ENCODE data around the gene RUBCN. TPM values are rescaled to one million over a fixed set of nuclear protein-coding genes. Genes with fewer than 3 reads are reported as not detected.

The RUBCN gene
- total RNA-seq, 2 experiments from 2014 or later, result 45.1 to 56.7 TPM

GRCh38 chr3:197682713-197683112 lies 54.0 kb downstream of the RUBCN start:
- no peak for DNase-seq (ENCODE audit: low spot score)
- no peak overlapping the region for H3K4me2 ChIP-seq (ENCODE audit: low read length)
- no peaks in the 10 kb centered on the region for H3K9me3 ChIP-seq (ENCODE audit: low read length)
- intact Hi-C loops (cut with micrococcal nuclease; ENCODE audit: unreplicated experiment), result no loop called here
- TF ChIP-seq CTCF (conservative IDR thresholded peaks at IDR 0.05; ENCODE audit: low read length) (no peak), EZH2phosphoT487 (IDR thresholded peaks at IDR 0.05; ENCODE audit: borderline replicate concordance, low read depth, low read length) (no peak)
- peaks cover 75% of the 10 kb centered on the region for H3K36me3 ChIP-seq (ENCODE audit: insufficient read depth, low read length)
- H3K27ac ChIP-seq (ENCODE audit: low read depth, low read length, poor library complexity, severe bottlenecking), result no peak overlapping the region
- H3K4me3 ChIP-seq (ENCODE audit: low read depth, low read length, poor library complexity, severe bottlenecking), result no peak overlapping the region
- no TSS peak for BruUV-seq (replicated peaks)
- ChIA-PET POLR2A (no interaction called here), CTCF (ENCODE audit: unreplicated experiment) (no interaction called here)
- no peaks in the 10 kb centered on the region for H3K4me1 ChIP-seq (ENCODE audit: insufficient read depth, low read length, poor library complexity, severe bottlenecking)
- H3K9me2 ChIP-seq (ENCODE audit: insufficient read depth, low read length), result no peaks in the 10 kb centered on the region
- H2AFZ ChIP-seq (ENCODE audit: low read length), result no peak overlapping the region
- H3K79me2 ChIP-seq (ENCODE audit: insufficient read depth, low read depth, low read length), result no peaks in the 10 kb centered on the region
- H4K20me1 ChIP-seq (ENCODE audit: insufficient read depth, low read length), result no peaks in the 10 kb centered on the region

GRCh38 chr3:197680955-197681521 lies 55.7 kb downstream of the RUBCN start:
- DNase-seq (ENCODE audit: low spot score), result no peak
- TF ChIP-seq EZH2phosphoT487 (IDR thresholded peaks at IDR 0.05; ENCODE audit: borderline replicate concordance, low read depth, low read length) (no peak), CTCF (conservative IDR thresholded peaks at IDR 0.05; ENCODE audit: low read length) (no peak)
- no peak overlapping the region for H3K27ac ChIP-seq (ENCODE audit: low read depth, low read length, poor library complexity, severe bottlenecking)
- no peaks in the 10 kb centered on the region for H3K4me1 ChIP-seq (ENCODE audit: insufficient read depth, low read length, poor library complexity, severe bottlenecking)
- H3K9me2 ChIP-seq (ENCODE audit: insufficient read depth, low read length), result no peaks in the 10 kb centered on the region
- no peak overlapping the region for H3K4me2 ChIP-seq (ENCODE audit: low read length)
- H3K9me3 ChIP-seq (ENCODE audit: low read length), result no peaks in the 10 kb centered on the region
- intact Hi-C loops (cut with micrococcal nuclease; ENCODE audit: unreplicated experiment), result no loop called here
- H3K4me3 ChIP-seq (ENCODE audit: low read depth, low read length, poor library complexity, severe bottlenecking), result no peak overlapping the region
- ChIA-PET POLR2A (interaction anchor here (0.6 to 1.0 kb wide), 2 partner anchors 31 to 147 kb away, joined by 3 to 6 read pairs; no protein-coding TSS in a partner anchor), CTCF (ENCODE audit: unreplicated experiment) (no interaction called here)
- no peaks in the 10 kb centered on the region for H4K20me1 ChIP-seq (ENCODE audit: insufficient read depth, low read length)
- H3K36me3 ChIP-seq (ENCODE audit: insufficient read depth, low read length), result peaks cover 75% of the 10 kb centered on the region
- H2AFZ ChIP-seq (ENCODE audit: low read length), result no peak overlapping the region
- no peaks in the 10 kb centered on the region for H3K79me2 ChIP-seq (ENCODE audit: insufficient read depth, low read depth, low read length)
- BruUV-seq (replicated peaks), result no TSS peak

GRCh38 chr3:197675951-197676350 lies 60.8 kb downstream of the RUBCN start:
- POLR2A ChIA-PET, result no interaction called here
- no TSS peak for BruUV-seq (replicated peaks)
- H3K4me1 ChIP-seq (ENCODE audit: insufficient read depth, low read length, poor library complexity, severe bottlenecking), result peaks cover 23% of the 10 kb centered on the region
- TF ChIP-seq EZH2phosphoT487 (IDR thresholded peaks at IDR 0.05; ENCODE audit: borderline replicate concordance, low read depth, low read length) (no peak), CTCF (conservative IDR thresholded peaks at IDR 0.05; ENCODE audit: low read length) (no peak)
- H3K4me3 ChIP-seq (ENCODE audit: low read depth, low read length, poor library complexity, severe bottlenecking), result no peak overlapping the region
- intact Hi-C loops (cut with micrococcal nuclease; ENCODE audit: unreplicated experiment), result loop anchor here (2.0 kb wide), 1 partner anchor 59 kb away; no protein-coding TSS in a partner anchor
- no peak overlapping the region for H3K27ac ChIP-seq (ENCODE audit: low read depth, low read length, poor library complexity, severe bottlenecking)
- no peak overlapping the region; the same call in 1 of the 2 replicates for H3K4me2 ChIP-seq (ENCODE audit: low read length)
- H4K20me1 ChIP-seq (ENCODE audit: insufficient read depth, low read length), result no peaks in the 10 kb centered on the region
- H3K79me2 ChIP-seq (ENCODE audit: insufficient read depth, low read depth, low read length), result no peaks in the 10 kb centered on the region
- no peaks in the 10 kb centered on the region for H3K9me3 ChIP-seq (ENCODE audit: low read length)
- H3K36me3 ChIP-seq (ENCODE audit: insufficient read depth, low read length), result peaks cover 78% of the 10 kb centered on the region
- H2AFZ ChIP-seq (ENCODE audit: low read length), result no peak overlapping the region
- H3K9me2 ChIP-seq (ENCODE audit: insufficient read depth, low read length), result no peaks in the 10 kb centered on the region
- CTCF ChIA-PET (ENCODE audit: unreplicated experiment), result no interaction called here
- no peak for DNase-seq (ENCODE audit: low spot score)
